HG02973 (cell line): ENCODE results near the gene IQCC.

Experiments
- ATAC-seq: cut with Tn5 transposase; IDR thresholded peaks from one replicate; pipeline ENCODE4 v1.9.1; 2021; ENCODE audit warnings: moderate library complexity; ENCODE audit not compliant: unreplicated experiment

The IQCC gene

GRCh38 chr1:32255072-32256071 is 49.9 kb downstream of the IQCC start:
- ATAC-seq = no peak

- ATAC-seq = no peak
Observed at GRCh38 chr1:32256473-32257226, 51.2 kb downstream of the IQCC start.

DNA sequence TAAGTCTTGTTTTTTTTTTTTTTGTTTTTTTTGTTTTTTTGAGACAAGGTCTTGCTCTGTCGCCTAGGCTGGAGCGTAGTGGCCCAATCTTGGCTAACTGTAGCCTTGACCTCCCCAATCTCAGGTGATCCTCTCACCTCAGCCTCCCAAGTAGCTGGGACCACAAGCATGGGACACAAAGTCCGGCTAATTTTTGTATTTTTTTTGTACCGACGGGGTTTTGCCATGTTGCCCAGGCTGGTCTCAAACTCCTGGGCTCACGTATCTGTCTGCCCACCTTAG is 51.7 kb downstream of the IQCC start:
- ATAC-seq = no peak
